Activated CD8-positive, alpha-beta memory T cell treated with anti-CD3 and anti-CD28 coated beads for 48 hours (primary cell): ENCODE measurements around the gene UGT1A4.
"Not testable (repeated sequence)": the region's sequence is repeated elsewhere in the genome, so short reads cannot be mapped to it uniquely, and the experiment has no call there.

Experiments used
- DNase-seq, 3 experiments: peaks; one replicate each; pipeline ENCODE4 v3.0.0-alpha.2; 2020; ENCODE audit warnings: low read depth in 2 of 3, low spot score in 2 of 3

The UGT1A4 gene

DNA sequence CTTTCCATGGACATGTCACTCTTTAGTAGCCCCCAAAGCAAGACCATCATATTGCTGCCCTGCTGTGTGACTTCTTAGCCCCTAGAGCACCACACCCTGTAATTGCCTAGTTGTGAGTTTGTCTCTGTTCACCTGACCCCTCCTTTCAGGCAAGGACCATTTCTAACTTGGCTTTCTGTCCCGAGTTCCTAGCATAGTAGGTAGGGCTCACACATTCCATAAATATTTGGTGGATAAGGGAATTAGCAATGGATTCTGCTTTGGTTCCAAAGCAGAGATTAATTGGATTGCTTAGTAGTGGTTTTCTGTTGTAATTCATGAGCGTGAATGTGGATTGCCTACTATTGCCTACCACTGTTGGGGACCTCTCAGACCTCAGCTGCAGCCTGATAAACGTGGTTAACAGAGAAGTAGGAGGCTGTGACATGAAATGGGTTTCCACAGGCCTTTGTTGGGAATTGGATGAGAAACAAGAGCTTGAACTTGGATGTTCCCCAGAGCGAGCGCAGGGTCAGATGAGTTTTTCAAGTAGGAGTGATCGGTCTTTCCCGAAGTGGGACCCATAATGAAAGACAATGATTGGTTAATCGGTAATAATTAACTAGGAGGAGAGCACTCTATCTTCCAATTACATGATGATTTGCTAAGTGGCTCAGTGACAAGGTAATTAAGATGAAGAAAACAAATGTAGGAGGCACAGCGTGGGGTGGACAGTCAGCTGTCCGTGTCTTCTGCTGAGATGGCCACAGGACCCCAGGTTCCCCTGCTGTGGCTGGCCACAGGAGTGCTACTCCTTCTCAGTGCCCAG, 28.1 kb downstream of the UGT1A4 start:
- DNase-seq, result no peak

DNA sequence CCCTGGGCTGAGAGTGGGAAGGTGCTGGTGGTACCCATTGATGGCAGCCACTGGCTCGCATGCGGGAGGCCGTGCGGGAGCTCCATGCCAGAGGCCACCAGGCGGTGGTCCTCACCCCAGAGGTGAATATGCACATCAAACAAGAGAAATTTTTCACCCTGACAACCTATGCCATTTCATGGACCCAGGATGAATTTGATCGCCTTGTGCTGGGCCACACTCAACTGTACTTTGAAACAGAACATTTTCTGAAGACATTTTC, 28.7 kb downstream of the UGT1A4 start:
- no peak for DNase-seq

DNA sequence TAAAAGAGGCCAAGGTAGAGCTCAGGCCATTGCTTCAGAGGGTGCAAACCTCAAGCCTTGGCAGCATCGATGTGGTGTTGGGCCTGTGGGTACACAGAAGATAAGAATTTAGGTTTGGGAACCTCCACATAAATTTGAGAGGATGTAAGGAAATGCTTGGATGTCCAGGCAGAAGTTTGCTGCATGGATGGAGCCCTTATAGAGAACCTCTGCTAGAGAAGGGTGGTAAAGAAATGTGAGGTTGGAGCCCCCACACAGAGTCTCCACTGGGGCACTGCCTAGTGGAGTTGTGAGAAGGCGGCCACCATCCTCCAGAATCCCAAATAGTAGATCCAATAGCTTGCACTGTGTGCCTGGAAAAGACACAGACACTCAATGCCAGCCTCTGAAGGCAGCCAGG, 32.2 kb downstream of the UGT1A4 start:
- DNase-seq, result not testable (repeated sequence)

DNA sequence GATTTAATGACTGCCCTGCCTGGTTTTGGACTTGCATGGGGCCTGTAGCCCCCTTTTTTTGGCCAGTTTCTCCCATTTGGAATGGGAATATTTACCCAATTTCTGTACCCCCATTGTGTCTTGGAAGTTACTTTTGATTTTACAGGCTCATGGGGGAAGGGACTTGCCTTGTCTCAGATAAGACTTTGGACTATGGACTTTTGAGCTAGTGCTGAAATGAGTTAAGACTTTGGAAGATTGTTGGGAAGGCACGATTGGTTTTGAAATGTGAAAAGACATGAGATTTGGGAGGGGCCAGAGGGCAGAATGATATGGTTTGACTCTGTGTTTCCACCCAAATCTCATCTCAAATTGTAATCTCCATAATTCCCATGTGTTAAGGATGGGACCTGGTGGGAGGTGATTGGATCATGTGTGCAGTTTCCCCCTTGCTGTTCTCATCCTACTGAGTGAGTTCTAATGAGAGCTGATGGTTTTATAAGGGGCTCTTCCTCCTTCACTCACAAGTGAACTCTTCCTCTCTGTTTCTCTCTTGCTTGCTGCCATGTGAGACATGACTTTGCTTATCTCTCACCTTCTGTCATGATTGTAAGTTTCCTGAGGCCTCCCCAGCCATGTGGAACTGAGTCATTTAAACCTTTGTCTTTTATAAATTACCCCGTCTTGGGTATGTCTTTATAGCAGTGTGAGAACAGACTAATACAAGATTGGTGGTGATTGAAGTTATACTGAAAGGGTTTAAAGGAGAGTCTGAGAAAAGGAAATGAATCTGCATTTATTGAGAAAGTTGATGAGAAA, 32.9 kb downstream of the UGT1A4 start:
- DNase-seq, result not testable (repeated sequence)

GRCh38 chr2:233754872-233755611, 36.5 kb downstream of the UGT1A4 start:
- no peak for DNase-seq

- no peak for DNase-seq
Measured at GRCh38 chr2:233756429-233757081, 38.0 kb downstream of the UGT1A4 start.

DNA sequence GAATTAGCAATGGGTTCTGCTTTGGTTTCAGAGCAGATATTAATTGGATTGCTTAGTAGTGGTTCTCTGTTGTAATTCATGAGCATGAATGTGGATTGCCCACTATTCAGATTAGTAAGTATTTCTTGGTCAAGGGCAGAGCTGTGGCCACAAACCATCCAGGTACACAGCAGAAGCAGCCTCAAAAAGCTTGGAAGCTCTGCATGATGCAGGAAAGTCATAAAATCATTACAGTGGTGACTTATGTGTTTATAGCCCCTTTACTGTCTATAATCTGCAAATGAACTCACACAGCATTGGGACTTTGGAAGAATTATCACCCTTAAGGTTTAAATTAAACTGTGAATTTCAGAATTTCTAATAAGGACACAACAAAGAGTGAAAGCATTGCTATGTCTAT, 39.6 kb downstream of the UGT1A4 start:
- no peak for DNase-seq

- DNase-seq, result no peak
Measured at GRCh38 chr2:233758849-233759248, 40.3 kb downstream of the UGT1A4 start.

GRCh38 chr2:233760043-233760442, 41.5 kb downstream of the UGT1A4 start, which contains the start of gene UGT1A1:
TSS of gene UGT1A1 (plus strand) at chr2:233760270. CDS start at chr2:233760288, 18 bp downstream.
- no peak for DNase-seq

- DNase-seq, result no peak
Measured at GRCh38 chr2:233761040-233761769, 42.7 kb downstream of the UGT1A4 start.

DNA sequence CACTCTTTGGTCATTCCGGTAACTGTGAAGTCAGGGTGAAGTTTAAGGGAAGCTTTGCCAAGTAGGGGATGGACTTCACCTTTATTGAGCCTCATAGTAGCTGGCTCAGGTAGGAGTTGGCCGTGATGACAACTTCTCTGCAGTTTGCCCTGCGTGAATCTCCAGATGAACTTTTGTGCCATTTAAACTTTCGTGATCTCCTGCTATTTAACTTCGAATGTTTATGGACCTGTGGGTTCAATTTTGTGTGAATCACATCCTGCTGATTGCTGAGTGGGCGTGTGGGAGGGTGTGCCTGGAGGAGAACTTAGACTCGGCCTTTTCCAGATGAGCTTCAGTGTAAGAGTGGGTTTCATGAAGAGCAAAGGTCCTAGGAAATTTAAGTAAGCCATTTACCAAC, 45.7 kb downstream of the UGT1A4 start:
- DNase-seq, result no peak

DNA sequence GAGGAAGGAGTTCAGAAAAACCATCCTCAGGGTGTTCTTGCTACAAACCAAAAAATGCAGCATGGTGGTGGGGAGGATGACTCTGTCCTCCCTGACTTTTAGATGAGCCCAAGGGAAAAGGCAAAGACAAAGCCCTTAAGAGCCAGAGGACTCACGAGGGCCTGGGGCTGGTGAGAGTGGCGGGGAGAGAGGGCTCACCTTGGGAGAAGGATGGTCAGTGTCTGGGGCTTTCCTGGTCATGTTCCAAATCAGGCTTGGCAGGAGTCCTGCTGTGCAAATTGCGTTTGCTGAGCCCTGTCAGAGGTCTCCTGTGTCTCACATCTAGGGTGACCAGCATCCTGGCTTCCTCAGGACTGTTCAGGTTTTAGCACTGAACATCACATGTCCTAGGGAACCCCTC, 46.2 kb downstream of the UGT1A4 start:
- DNase-seq, result no peak

DNA sequence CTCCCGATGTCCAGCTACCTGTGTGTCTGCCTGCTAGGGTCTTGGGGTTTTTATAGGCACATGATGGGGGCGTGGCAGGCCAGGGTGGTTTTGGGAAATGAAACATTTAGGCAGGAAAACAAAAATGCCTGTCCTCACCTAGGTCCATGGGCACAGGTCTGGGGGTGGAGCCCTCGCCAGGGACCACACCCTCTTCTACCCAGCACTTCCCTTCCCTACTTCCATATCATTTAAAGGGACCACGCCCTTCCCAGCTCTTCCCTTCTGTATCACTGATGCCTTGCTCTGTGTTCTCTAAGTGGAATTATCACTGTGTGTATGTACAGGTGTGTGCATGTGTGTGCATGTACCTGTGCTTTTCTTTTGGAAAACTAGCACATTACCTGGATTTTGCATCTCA, 47.9 kb downstream of the UGT1A4 start:
- DNase-seq, result no peak

DNA sequence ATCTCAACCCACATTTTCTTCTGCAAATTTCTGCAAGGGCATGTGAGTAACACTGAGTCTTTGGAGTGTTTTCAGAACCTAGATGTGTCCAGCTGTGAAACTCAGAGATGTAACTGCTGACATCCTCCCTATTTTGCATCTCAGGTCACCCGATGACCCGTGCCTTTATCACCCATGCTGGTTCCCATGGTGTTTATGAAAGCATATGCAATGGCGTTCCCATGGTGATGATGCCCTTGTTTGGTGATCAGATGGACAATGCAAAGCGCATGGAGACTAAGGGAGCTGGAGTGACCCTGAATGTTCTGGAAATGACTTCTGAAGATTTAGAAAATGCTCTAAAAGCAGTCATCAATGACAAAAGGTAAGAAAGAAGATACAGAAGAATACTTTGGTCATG, 49.5 kb downstream of the UGT1A4 start:
- no peak for DNase-seq

- no peak for DNase-seq
Measured at GRCh38 chr2:233769260-233769659, 50.7 kb downstream of the UGT1A4 start.

- no peak for DNase-seq
Measured at GRCh38 chr2:233772153-233772552, 53.6 kb downstream of the UGT1A4 start.

DNA sequence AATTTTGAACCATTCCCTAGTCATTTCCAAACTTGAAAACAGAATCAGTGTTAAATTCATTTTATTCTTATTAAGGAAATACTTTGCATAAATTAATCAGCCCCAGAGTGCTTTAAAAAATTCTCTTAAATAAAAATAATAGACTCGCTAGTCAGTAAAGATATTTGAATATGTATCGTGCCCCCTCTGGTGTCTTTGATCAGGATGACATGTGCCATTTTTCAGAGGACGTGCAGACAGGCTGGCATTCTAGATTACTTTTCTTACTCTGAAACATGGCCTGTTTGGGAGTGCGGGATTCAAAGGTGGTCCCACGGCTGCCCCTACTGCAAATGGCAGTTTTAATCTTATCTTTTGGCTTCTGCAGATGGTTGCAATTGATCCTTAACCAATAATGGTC, 54.0 kb downstream of the UGT1A4 start:
- no peak for DNase-seq

GRCh38 chr2:233773854-233774253, 55.3 kb downstream of the UGT1A4 start:
- no peak for DNase-seq

GRCh38 chr2:233775414-233775813, 56.9 kb downstream of the UGT1A4 start:
- DNase-seq, result no peak

DNA sequence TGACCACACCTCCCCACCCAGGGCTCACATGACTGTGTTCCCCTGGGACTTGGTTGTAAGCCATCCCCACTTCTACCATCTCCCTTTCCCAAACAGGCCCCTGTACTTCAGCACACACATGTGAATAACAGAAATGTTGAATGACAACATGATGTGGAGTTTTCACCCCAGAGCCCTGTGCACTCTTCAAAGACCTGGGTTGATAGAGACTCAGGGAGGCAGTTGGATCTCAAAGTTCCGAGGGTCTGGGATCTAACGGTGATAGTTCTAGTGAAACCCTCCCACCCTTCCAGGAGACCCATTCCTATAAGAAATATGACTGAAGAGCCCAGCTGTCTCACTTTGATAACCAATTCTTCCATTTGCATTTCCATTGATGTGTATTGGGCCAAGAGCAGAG, 59.5 kb downstream of the UGT1A4 start, which contains the start of gene MROH2A:
MROH2A (plus strand) TSS at position 301 of the 400 bp plus-strand sequence. CDS start 1,029 bp downstream, outside the sequence.
- no peak for DNase-seq

DNA sequence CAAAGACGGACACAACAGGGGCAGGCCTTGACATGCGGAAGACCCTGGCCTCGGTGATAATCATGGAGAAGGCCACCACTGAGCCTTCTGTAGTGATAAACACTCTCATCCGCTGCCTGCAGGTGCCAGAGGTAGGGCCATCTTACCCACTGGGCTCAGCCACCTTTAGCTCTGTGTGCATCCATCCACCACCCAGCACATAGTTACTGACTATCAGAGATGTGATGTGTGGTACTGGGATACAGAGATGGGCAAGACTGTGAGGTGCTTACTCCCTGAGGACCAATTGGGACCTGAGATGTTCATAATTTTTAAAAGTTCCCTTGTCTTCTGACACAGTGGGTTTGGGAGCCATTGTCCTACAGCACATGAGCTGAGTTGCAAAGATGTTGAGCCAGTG, 61.2 kb downstream of the UGT1A4 start:
- no peak for DNase-seq
